Cardiac muscle cell (in vitro differentiated cells and primary cell): ENCODE results near the gene HPSE2. TPM values are rescaled to one million over a fixed set of nuclear protein-coding genes. Genes with fewer than 3 reads are reported as not detected.

Source experiments
- DNase-seq, 2 donors: peaks; one replicate each; pipeline versions ENCODE4 v3.0.0 to v3.0.0-alpha.2; 2010 to 2017; ENCODE audit warnings: low read depth in 1 of 2, low spot score in 1 of 2
- H3K27ac ChIP-seq: fragments of 200-600 bp; sonication (generic); 2 replicates; pipeline ENCODE4 v1.5.1; 2016
- H3K27me3 ChIP-seq: fragments of 200-600 bp; sonication (generic); 2 replicates; pipeline ENCODE4 v1.6.0; 2016; ENCODE audit warnings: control low read depth
- H3K36me3 ChIP-seq: fragments of 200-600 bp; sonication (generic); 2 replicates; pipeline ENCODE4 v1.5.1; 2016; ENCODE audit warnings: control low read depth
- H3K4me1 ChIP-seq: fragments of 200-600 bp; sonication (generic); 2 replicates; pipeline ENCODE4 v1.8.1; 2017; ENCODE audit warnings: low read depth, mild to moderate bottlenecking, mixed run types
- H3K4me3 ChIP-seq: fragments of 200-600 bp; sonication (generic); 2 replicates; pipeline ENCODE4 v1.5.1; 2016; ENCODE audit warnings: mild to moderate bottlenecking
- H3K9me3 ChIP-seq: fragments of 200-600 bp; sonication (generic); 2 replicates; pipeline ENCODE4 v1.5.1; 2017; ENCODE audit warnings: low read depth, mild to moderate bottlenecking, control low read depth
- CTCF ChIP-seq: IDR thresholded peaks from 2 replicates; pipeline ENCODE4 v1.5.1; 2012; ENCODE audit warnings: low read depth, mild to moderate bottlenecking, low read length
- polyA plus RNA-seq: library from polyadenylated mRNA; unstranded; fragments of >200 nt; fragmentation: Nextera tagmentation; extraction: Ambion mirVana; gene quantifications from 2 replicates; pipeline ENCODE4 v1.2.1, GENCODE V29; 2016
- total RNA-seq: library from RNA; depleted of rRNA; stranded (reverse); fragments of >200 nt; gene quantifications from 2 replicates; pipeline ENCODE4 v1.2.3, GENCODE V29; 2016

HPSE2 gene
- total and polyA plus RNA-seq, 2 experiments from 2014 or later = 0.87 to 6.1 TPM

- no peak overlapping the region for H3K4me3 ChIP-seq
- no peaks in the 10 kb centered on the region for H3K9me3 ChIP-seq
- no peaks in the 10 kb centered on the region for H3K36me3 ChIP-seq
- H3K27me3 ChIP-seq = no peaks in the 10 kb centered on the region
- peaks cover 22% of the 10 kb centered on the region for H3K4me1 ChIP-seq
- TF ChIP-seq CTCF = no peak
- no peak for DNase-seq
- H3K27ac ChIP-seq = peak overlapping the region; percentile 46
Observed at GRCh38 chr10:98920360-98920759, 315.3 kb downstream of the HPSE2 start.

GRCh38 chr10:98919899-98920298 is 315.8 kb downstream of the HPSE2 start:
- peak in 1 of 2 donors; percentile 35 for DNase-seq
- Histone ChIP-seq H3K9me3 (no peaks in the 10 kb centered on the region), H3K4me1 (peaks cover 22% of the 10 kb centered on the region), H3K27ac (peak overlapping the region; percentile 46), H3K36me3 (no peaks in the 10 kb centered on the region), H3K4me3 (no peak overlapping the region), H3K27me3 (no peaks in the 10 kb centered on the region)
- TF ChIP-seq CTCF = no peak

DNA sequence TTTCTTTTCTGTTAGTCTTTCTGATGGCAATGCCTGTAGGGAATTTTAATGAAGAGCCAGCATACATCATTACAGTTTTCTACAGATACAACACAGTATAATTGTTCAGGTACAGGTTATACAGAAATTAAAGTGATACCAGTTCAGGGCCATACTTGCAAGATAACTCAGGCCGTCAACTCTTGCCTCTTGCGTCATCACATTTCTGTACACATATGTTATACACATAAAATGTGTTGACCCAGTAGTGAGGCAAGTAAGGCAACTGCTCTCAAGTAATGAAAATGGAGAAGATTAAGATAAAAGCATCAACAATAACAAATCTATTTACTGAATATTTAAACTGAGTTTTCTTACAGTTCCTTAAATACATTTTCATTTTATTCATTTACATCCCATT is 317.8 kb downstream of the HPSE2 start:
- DNase-seq = no peak
- H3K4me3 ChIP-seq = no peak overlapping the region

DNA sequence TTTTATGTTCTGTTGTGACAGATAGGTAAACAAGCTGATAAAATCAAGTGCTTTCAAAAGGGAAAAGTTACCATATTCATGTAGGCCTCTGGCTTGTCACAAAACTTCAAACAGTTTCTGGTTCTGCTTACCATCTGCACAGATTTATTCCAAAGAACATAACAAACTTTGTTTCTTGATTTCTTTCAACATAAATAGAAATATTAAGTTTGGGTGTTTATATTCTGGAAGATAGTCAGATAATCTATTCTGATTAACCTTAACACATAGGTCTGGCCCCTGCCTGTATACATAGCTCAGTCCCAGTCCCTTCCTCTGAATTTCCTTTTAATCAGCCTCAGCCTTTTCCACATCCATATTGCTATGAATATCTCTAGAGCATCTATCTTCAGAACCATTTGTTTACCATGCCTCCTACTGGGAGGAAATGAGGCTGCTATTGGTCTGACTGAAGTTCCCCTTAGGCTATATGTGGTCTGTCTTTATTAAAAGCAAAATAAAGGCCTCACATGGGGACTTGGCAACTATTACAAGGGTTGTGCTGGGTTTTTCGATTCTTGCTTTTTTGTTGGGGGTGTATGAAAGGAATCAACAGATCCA is 319.0 kb downstream of the HPSE2 start:
- peaks cover 29% of the 10 kb centered on the region for H3K4me1 ChIP-seq
- no peak for TF ChIP-seq CTCF
- H3K36me3 ChIP-seq = no peaks in the 10 kb centered on the region
- no peak for DNase-seq
- no peaks in the 10 kb centered on the region for H3K27me3 ChIP-seq
- no peak overlapping the region for H3K4me3 ChIP-seq
- H3K27ac ChIP-seq = no peak overlapping the region
- no peaks in the 10 kb centered on the region for H3K9me3 ChIP-seq

More for the DNA sequence above, 317.8 kb downstream of the HPSE2 start:
- peaks cover 22% of the 10 kb centered on the region for H3K4me1 ChIP-seq
- H3K36me3 ChIP-seq = no peaks in the 10 kb centered on the region
- H3K27ac ChIP-seq = no peak overlapping the region
- H3K27me3 ChIP-seq = no peaks in the 10 kb centered on the region
- H3K9me3 ChIP-seq = no peaks in the 10 kb centered on the region
- TF ChIP-seq CTCF = no peak

DNA sequence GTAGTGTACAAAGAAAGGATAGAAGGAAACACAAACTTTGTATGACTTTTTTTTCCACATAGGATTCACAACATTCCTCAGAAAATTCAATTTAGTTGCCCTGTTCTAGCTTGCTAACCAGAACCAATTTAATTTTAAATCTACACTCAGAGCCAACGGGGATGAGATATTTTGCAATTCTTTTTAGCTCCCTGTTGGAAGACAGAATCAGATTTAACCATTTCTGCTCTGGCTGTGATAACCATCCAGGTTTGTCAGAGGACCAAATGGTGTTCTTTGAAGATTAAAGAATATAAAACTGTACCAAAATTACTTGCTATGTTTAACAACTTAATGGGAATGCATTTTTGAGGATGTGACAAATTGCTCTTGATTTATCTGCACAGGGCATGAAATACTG is 319.7 kb downstream of the HPSE2 start:
- no peak for TF ChIP-seq CTCF
- Histone ChIP-seq H3K36me3 (no peaks in the 10 kb centered on the region), H3K27ac (no peak overlapping the region), H3K9me3 (no peaks in the 10 kb centered on the region), H3K4me1 (peaks cover 29% of the 10 kb centered on the region), H3K4me3 (no peak overlapping the region), H3K27me3 (no peaks in the 10 kb centered on the region)
- no peak for DNase-seq
